Measurements from ENCODE around the gene VPS37C.

Gene VPS37C

GRCh38 chr11:61131998-61132555, 29.1 kb downstream of the VPS37C start:
- Histone ChIP-seq H3K27me3 (replicated peaks; ENCODE audit: insufficient read depth, low read length) (no peaks in the 10 kb centered on the region), H3K9me3 (replicated peaks; ENCODE audit: insufficient read depth, low read length) (no peaks in the 10 kb centered on the region), H3K4me1 (ENCODE audit: low read length) (peaks cover 8% of the 10 kb centered on the region; the same call in 1 of the 2 replicates), H3K36me3 (replicated peaks; ENCODE audit: insufficient read depth, low read length) (no peaks in the 10 kb centered on the region), H3K4me3 (ENCODE audit: low read length) (no peak overlapping the region), H3K79me2 (ENCODE audit: low read length) (no peaks in the 10 kb centered on the region), H4K20me1 (ENCODE audit: insufficient read depth, low read length) (no peaks in the 10 kb centered on the region), H3F3A (ENCODE audit: insufficient read depth, low read length) (no peaks in the 10 kb centered on the region), H3K4me2 (ENCODE audit: low read depth, low read length) (no peak overlapping the region), H3K9me2 (replicated peaks; ENCODE audit: insufficient read depth, low read length) (no peaks in the 10 kb centered on the region), H3K27ac (ENCODE audit: low read length) (no peak overlapping the region), H2AFZ (ENCODE audit: low read length) (no peak overlapping the region), H3K9ac (ENCODE audit: low read length) (no peak overlapping the region)
- DNase-seq, result no peak
- no peak for TF ChIP-seq EZH2phosphoT487 (IDR thresholded peaks at IDR 0.05; ENCODE audit: low read length)
- TF ChIP-seq CTCF (IDR thresholded peaks at IDR 0.05; ENCODE audit: low read length), result no peak
- TF ChIP-seq EZH2 (optimal IDR thresholded peaks at IDR 0.05; ENCODE audit: low read depth, low read length), result no peak

GRCh38 chr11:61131586-61131985, 29.6 kb downstream of the VPS37C start:
- Histone ChIP-seq H3K9me2 (replicated peaks; ENCODE audit: insufficient read depth, low read length) (no peaks in the 10 kb centered on the region), H3K4me2 (ENCODE audit: low read depth, low read length) (no peak overlapping the region), H4K20me1 (ENCODE audit: insufficient read depth, low read length) (no peaks in the 10 kb centered on the region), H3K9ac (ENCODE audit: low read length) (no peak overlapping the region), H3F3A (ENCODE audit: insufficient read depth, low read length) (no peaks in the 10 kb centered on the region), H3K79me2 (ENCODE audit: low read length) (no peaks in the 10 kb centered on the region), H2AFZ (ENCODE audit: low read length) (no peak overlapping the region), H3K4me3 (ENCODE audit: low read length) (no peak overlapping the region), H3K27me3 (replicated peaks; ENCODE audit: insufficient read depth, low read length) (no peaks in the 10 kb centered on the region), H3K36me3 (replicated peaks; ENCODE audit: insufficient read depth, low read length) (no peaks in the 10 kb centered on the region), H3K4me1 (ENCODE audit: low read length) (peaks cover 8% of the 10 kb centered on the region; the same call in 1 of the 2 replicates), H3K9me3 (replicated peaks; ENCODE audit: insufficient read depth, low read length) (no peaks in the 10 kb centered on the region), H3K27ac (ENCODE audit: low read length) (no peak overlapping the region)
- DNase-seq, result no peak
- TF ChIP-seq CTCF (IDR thresholded peaks at IDR 0.05; ENCODE audit: low read length) (no peak), EZH2 (optimal IDR thresholded peaks at IDR 0.05; ENCODE audit: low read depth, low read length) (no peak), EZH2phosphoT487 (IDR thresholded peaks at IDR 0.05; ENCODE audit: low read length) (no peak)

GRCh38 chr11:61131186-61131585, 30.0 kb downstream of the VPS37C start:
- Histone ChIP-seq H3K79me2 (ENCODE audit: low read length) (no peaks in the 10 kb centered on the region), H3K27me3 (replicated peaks; ENCODE audit: insufficient read depth, low read length) (no peaks in the 10 kb centered on the region), H3K9ac (ENCODE audit: low read length) (no peak overlapping the region), H3K4me3 (ENCODE audit: low read length) (no peak overlapping the region), H3K9me3 (replicated peaks; ENCODE audit: insufficient read depth, low read length) (no peaks in the 10 kb centered on the region), H3F3A (ENCODE audit: insufficient read depth, low read length) (no peaks in the 10 kb centered on the region), H3K4me2 (ENCODE audit: low read depth, low read length) (no peak overlapping the region), H2AFZ (ENCODE audit: low read length) (no peak overlapping the region), H4K20me1 (ENCODE audit: insufficient read depth, low read length) (no peaks in the 10 kb centered on the region), H3K27ac (ENCODE audit: low read length) (no peak overlapping the region), H3K4me1 (ENCODE audit: low read length) (peaks cover 8% of the 10 kb centered on the region; the same call in 1 of the 2 replicates), H3K36me3 (replicated peaks; ENCODE audit: insufficient read depth, low read length) (no peaks in the 10 kb centered on the region), H3K9me2 (replicated peaks; ENCODE audit: insufficient read depth, low read length) (no peaks in the 10 kb centered on the region)
- no peak for DNase-seq
- no peak for TF ChIP-seq EZH2 (optimal IDR thresholded peaks at IDR 0.05; ENCODE audit: low read depth, low read length)
